Astrocyte (in vitro differentiated cells and primary cell): ENCODE measurements around the gene ANKRD18A. TPM values are rescaled to one million over a fixed set of nuclear protein-coding genes. Genes with fewer than 3 reads are reported as not detected.
"Not testable (repeated sequence)": the region's sequence is repeated elsewhere in the genome, so short reads cannot be mapped to it uniquely, and the experiment has no call there.

Source experiments
- DNase-seq: peaks from one replicate; pipeline ENCODE4 v3.0.0-alpha.2; 2010; ENCODE audit warnings: low read depth
- FAIRE-seq: peaks from 2 replicates; lab custom pipeline; 2011; peaks lifted over from hg19 to GRCh38; lab: Jason Lieb, UNC
- H2AFZ ChIP-seq: 2 replicates; pipeline ENCODE4 v1.6.0; 2012; ENCODE audit warnings: low read depth, low read length, inconsistent platforms
- H3K27ac ChIP-seq: 2 replicates; pipeline ENCODE4 v1.5.1; 2011; ENCODE audit warnings: low read depth, low read length, inconsistent platforms
- H3K27me3 ChIP-seq: 2 replicates; pipeline ENCODE4 v1.6.0; 2011; ENCODE audit warnings: low read length, inconsistent platforms; ENCODE audit not compliant: insufficient read depth
- H3K36me3 ChIP-seq: 2 replicates; pipeline ENCODE4 v1.5.1; 2011; ENCODE audit warnings: low read length, inconsistent platforms; ENCODE audit not compliant: insufficient read depth
- H3K4me1 ChIP-seq: 2 replicates; pipeline ENCODE4 v1.5.1; 2011; ENCODE audit warnings: low read length, inconsistent platforms; ENCODE audit not compliant: insufficient read depth
- H3K4me2 ChIP-seq: 2 replicates; pipeline ENCODE4 v1.6.0; 2012; ENCODE audit warnings: low read length, inconsistent platforms
- H3K4me3 ChIP-seq: 2 replicates; pipeline ENCODE4 v1.5.1; 2011; ENCODE audit warnings: low read depth, mild to moderate bottlenecking, low read length, inconsistent platforms; ENCODE audit not compliant: insufficient read depth
- H3K79me2 ChIP-seq: 2 replicates; pipeline ENCODE4 v1.6.0; 2012; ENCODE audit warnings: mild to moderate bottlenecking, low read length, inconsistent platforms; ENCODE audit not compliant: insufficient read depth
- H3K9ac ChIP-seq: 2 replicates; pipeline ENCODE4 v1.6.0; 2012; ENCODE audit warnings: mild to moderate bottlenecking, low read length, inconsistent platforms
- H3K9me3 ChIP-seq: 2 replicates; pipeline ENCODE4 v1.5.1; 2012; ENCODE audit warnings: low read depth, mild to moderate bottlenecking, low read length, inconsistent platforms; ENCODE audit not compliant: insufficient read depth
- H4K20me1 ChIP-seq: 2 replicates; pipeline ENCODE4 v1.6.0; 2012; ENCODE audit warnings: low read length, inconsistent platforms; ENCODE audit not compliant: insufficient read depth
- H3K27ac Mint-ChIP-seq: one replicate; pipeline ENCODE4 v1.8.0; 2021; ENCODE audit warnings: mild to moderate bottlenecking, mixed read lengths; ENCODE audit not compliant: unreplicated experiment
- H3K27me3 Mint-ChIP-seq: one replicate; pipeline ENCODE4 v1.8.0; 2021; ENCODE audit warnings: low read depth, mixed read lengths; ENCODE audit not compliant: unreplicated experiment
- H3K36me3 Mint-ChIP-seq: one replicate; pipeline ENCODE4 v1.8.0; 2021; ENCODE audit warnings: low read depth, mixed read lengths; ENCODE audit not compliant: unreplicated experiment
- H3K4me1 Mint-ChIP-seq: one replicate; pipeline ENCODE4 v1.8.0; 2021; ENCODE audit warnings: low read depth, mixed read lengths; ENCODE audit not compliant: unreplicated experiment
- H3K4me3 Mint-ChIP-seq: one replicate; pipeline ENCODE4 v1.8.0; 2021; ENCODE audit warnings: mild to moderate bottlenecking, moderate library complexity, mixed read lengths; ENCODE audit not compliant: unreplicated experiment
- H3K9me3 Mint-ChIP-seq: one replicate; pipeline ENCODE4 v1.8.0; 2021; ENCODE audit warnings: mild to moderate bottlenecking, mixed read lengths; ENCODE audit not compliant: unreplicated experiment
- total RNA-seq: library from RNA; stranded (reverse); gene quantifications from 2 replicates; pipeline ENCODE4 v1.2.1, GENCODE V29; 2021

Gene ANKRD18A
- total RNA-seq, 1 donor from 2014 or later, result 11.7 TPM

DNA sequence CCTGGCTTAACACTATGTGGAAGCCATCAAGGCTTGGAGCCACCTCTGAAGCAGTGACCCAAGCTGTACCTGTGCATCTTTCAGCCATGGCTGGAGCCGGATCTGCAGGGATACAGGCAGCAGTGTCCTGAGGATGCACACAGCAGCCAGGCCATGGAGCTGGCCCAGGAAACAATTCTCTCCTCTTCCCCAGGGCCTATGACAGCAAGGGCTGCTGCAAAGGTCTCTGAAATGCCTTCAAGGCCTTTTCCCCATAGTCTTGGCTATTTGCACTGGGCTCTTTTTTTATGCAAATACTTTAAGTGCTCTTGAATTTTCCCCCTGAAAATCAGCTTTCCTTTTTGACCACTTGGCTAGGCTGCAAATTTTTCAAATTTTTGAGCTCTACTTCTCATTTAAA is 56.5 kb downstream of the ANKRD18A start:
- not testable (repeated sequence) for H3K27me3 Mint-ChIP-seq, FAIRE-seq, H3K4me1 Mint-ChIP-seq, H3K27ac ChIP-seq, H3K27me3 ChIP-seq, H3K36me3 ChIP-seq, H2AFZ ChIP-seq, H3K9me3 Mint-ChIP-seq, H3K79me2 ChIP-seq, H3K4me2 ChIP-seq, DNase-seq, H3K4me1 ChIP-seq, H3K27ac Mint-ChIP-seq, H3K36me3 Mint-ChIP-seq, H3K4me3 Mint-ChIP-seq, H4K20me1 ChIP-seq, H3K9ac ChIP-seq, H3K4me3 ChIP-seq, H3K9me3 ChIP-seq

DNA sequence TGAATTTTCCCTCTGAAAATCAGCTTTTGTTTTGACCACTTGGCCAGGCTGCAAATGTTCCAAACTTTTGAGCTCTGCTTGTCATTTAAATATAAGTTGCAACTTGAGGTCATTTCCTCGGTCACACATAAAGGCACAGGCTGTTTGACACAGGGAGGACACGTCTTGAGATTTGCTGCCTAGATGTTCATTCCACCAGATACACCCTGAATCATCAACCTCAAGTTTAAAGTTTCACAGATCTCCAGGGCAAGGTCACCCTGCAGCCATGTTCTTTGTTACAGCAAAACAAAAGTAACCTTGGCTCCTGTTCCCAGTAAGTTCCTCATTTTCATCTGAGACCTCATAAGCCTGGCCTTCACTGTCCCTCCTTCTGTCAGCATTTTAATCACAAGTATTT is 59.3 kb downstream of the ANKRD18A start:
- not testable (repeated sequence) for H3K27me3 Mint-ChIP-seq, H3K27ac ChIP-seq, H2AFZ ChIP-seq, H3K9me3 ChIP-seq, H3K36me3 ChIP-seq, H4K20me1 ChIP-seq, H3K27ac Mint-ChIP-seq, H3K27me3 ChIP-seq, H3K4me1 Mint-ChIP-seq, H3K4me2 ChIP-seq, H3K4me3 ChIP-seq, FAIRE-seq, H3K9ac ChIP-seq, H3K79me2 ChIP-seq, H3K36me3 Mint-ChIP-seq, DNase-seq, H3K9me3 Mint-ChIP-seq, H3K4me3 Mint-ChIP-seq, H3K4me1 ChIP-seq

DNA sequence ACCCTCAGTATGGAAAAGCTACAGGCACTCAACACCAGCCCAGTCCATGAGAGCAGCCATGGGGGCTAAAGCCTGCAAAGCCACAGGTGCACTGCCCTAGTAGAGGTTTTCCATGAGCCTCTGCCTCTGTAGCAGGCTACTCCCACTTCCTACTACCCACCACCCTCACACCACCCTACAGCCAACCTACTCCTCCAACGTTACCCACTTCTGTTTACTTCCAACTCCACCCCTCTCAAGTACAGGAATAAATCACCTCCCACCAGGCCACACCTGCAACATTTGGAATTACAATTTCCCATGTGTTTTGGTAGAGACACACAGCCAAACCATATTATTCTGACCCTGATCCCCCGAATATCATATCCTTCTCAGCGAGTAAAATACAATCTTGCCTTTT is 61.2 kb downstream of the ANKRD18A start:
- H3K4me1 Mint-ChIP-seq, H3K4me3 Mint-ChIP-seq, H3K36me3 Mint-ChIP-seq, H3K36me3 ChIP-seq, H3K27ac Mint-ChIP-seq, H3K27me3 ChIP-seq, H3K4me2 ChIP-seq, H2AFZ ChIP-seq, FAIRE-seq, H3K9me3 ChIP-seq, H4K20me1 ChIP-seq, H3K4me1 ChIP-seq, H3K4me3 ChIP-seq, H3K27ac ChIP-seq, DNase-seq, H3K9ac ChIP-seq, H3K9me3 Mint-ChIP-seq, H3K79me2 ChIP-seq: not testable (repeated sequence)
- H3K27me3 Mint-ChIP-seq, result peaks cover 10% of the 10 kb centered on the region

DNA sequence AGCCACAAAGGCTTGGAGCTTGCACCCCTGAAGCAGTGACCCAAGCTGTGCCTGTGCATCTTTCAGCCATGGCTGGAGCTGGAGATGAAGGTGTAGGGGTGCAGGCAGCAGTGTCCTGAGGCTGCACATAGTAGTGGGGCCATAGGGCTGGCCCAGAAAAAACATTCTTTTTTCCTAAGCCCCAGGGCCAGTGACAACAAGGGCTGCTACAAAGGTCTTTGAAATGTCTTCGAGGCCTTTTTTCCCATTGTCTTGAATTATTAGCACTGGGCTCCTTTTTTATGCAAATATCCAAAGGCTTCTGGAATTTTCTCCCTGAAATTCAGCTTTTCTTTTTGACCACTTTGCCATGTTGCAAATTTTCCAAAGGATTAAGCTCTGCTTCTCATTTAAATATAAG is 62.6 kb downstream of the ANKRD18A start:
- H3K27ac Mint-ChIP-seq, H3K36me3 Mint-ChIP-seq, H3K9ac ChIP-seq, H3K4me1 ChIP-seq, H3K27ac ChIP-seq, H4K20me1 ChIP-seq, FAIRE-seq, H3K36me3 ChIP-seq, H3K4me3 Mint-ChIP-seq, H3K9me3 Mint-ChIP-seq, H3K27me3 ChIP-seq, H3K4me1 Mint-ChIP-seq, H3K4me2 ChIP-seq, H3K4me3 ChIP-seq, H3K9me3 ChIP-seq, H2AFZ ChIP-seq, H3K79me2 ChIP-seq, DNase-seq: not testable (repeated sequence)
- H3K27me3 Mint-ChIP-seq, result peaks cover 14% of the 10 kb centered on the region

DNA sequence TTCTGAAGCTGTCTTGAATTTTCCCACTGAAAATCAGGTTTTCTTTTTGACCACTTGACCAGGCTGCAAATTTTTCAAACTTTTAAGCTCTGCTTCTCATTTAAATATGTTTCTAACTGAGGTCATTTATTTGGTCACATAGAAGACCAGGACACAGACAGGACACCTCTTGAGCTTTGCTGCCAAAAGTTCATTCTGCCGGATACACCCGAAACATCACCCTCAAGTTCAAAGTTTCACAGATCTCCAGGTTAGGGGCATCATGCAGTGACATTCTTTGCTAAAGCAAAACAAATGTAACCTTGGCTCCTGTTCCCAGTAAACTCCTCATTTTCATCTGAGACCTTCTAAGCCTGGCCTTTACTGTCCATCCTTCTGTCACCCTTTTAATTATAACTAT is 65.4 kb downstream of the ANKRD18A start:
- H2AFZ ChIP-seq, H3K79me2 ChIP-seq, H3K4me3 Mint-ChIP-seq, H3K4me1 ChIP-seq, H3K27ac ChIP-seq, H3K9me3 ChIP-seq, H3K27me3 ChIP-seq, H3K9ac ChIP-seq, H4K20me1 ChIP-seq, FAIRE-seq, H3K9me3 Mint-ChIP-seq, H3K36me3 Mint-ChIP-seq, H3K4me2 ChIP-seq, DNase-seq, H3K4me3 ChIP-seq, H3K27ac Mint-ChIP-seq, H3K4me1 Mint-ChIP-seq, H3K36me3 ChIP-seq: not testable (repeated sequence)
- H3K27me3 Mint-ChIP-seq, result peaks cover 14% of the 10 kb centered on the region

DNA sequence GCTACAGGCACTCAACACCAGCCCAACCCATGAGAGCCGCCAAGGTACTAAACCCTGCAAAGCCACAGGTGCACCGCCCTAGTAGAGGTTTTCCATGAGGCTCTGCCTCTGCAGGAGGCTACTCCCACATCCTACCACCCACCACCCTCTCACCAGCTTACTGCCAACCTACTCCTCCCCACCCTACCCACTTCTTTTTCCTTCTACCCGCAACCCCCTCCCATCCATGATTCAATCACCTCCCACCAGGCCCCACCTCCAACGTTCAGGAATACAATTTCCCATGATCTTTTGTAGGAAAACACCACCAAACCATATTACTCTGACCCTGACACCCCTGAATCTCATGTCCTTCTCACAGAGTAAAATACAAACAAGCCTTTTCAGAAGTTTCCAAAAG is 67.4 kb downstream of the ANKRD18A start:
- not testable (repeated sequence) for H2AFZ ChIP-seq, DNase-seq, H3K36me3 ChIP-seq, H3K27me3 ChIP-seq, H3K4me3 Mint-ChIP-seq, H3K4me1 ChIP-seq, H3K4me2 ChIP-seq, H4K20me1 ChIP-seq, H3K79me2 ChIP-seq, H3K4me1 Mint-ChIP-seq, H3K27ac Mint-ChIP-seq, FAIRE-seq, H3K9me3 Mint-ChIP-seq, H3K36me3 Mint-ChIP-seq, H3K9me3 ChIP-seq, H3K4me3 ChIP-seq, H3K9ac ChIP-seq, H3K27ac ChIP-seq
- peaks cover 18% of the 10 kb centered on the region for H3K27me3 Mint-ChIP-seq
